SK-N-SH treated with all-trans-retinoic acid at 6 μM for 48 hours (cell line): Measurements from ENCODE around the gene PLA2R1.

Experiments used
- GLIS3 ChIP-seq: fragments of 250-450 bp; sonication (Bioruptor Pico); IDR thresholded peaks from 2 replicates; pipeline ENCODE4 v1.5.0; 2020; ENCODE audit warnings: mild to moderate bottlenecking, moderate library complexity
- ZFP30 ChIP-seq: fragments of 450-650 bp; formaldehyde crosslinking; IDR thresholded peaks from 2 replicates; pipeline ENCODE4 v1.5.0; 2022; ENCODE audit warnings: mild to moderate bottlenecking, moderate library complexity

DNA sequence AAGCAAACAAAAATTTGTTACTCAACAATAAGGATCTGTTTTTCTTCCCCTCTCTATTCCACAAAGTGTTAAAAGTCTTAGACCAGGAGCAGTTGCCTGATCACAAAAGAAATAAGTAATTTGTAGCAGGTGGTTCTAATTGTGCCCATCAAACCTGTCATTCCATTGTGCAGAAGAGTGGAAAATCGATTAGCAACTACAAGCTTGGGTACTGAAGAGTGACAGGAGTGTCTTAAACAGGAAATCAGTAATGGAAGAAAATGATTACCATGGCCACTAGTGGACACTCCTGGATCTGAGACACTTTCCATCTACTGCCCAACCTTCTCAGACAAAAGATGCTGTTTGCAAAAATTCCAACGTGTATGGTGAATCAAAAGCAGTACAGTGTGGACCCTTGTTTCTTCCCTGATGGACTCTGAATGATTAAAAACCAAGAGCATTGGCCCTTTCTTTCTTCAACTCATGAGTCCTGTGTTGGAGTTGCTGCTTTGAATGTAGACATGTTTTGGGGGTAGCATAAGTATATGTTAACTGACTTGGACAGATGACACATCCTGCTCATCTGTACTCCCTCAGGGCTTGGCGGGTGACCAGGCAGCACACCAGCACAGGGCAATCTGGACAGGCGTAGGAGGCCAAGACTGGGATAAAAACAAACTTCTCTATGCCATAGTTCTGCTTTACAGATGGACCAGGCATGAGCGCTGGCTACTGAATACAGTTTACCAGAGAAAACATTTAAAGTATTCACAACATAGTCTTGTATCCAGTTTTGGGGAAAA, 51.9 kb downstream of the PLA2R1 start:
- no peak for TF ChIP-seq GLIS3 (CRISPR knock-in tag)
- TF ChIP-seq ZFP30: no peak
